OCI-LY1 (cell line): ENCODE measurements around the gene CORO1C.

Source experiments
- EZH2 ChIP-seq: fragments of 200-600 bp; sonication (generic), shearing (Covaris generic); IDR thresholded peaks from 2 replicates; pipeline ENCODE4 v1.8.0; 2017; ENCODE audit warnings: borderline replicate concordance, mixed run types, mild to moderate bottlenecking, antibody characterized with exemption, low read length, moderate library complexity, mixed read lengths
- TF ChIP-seq, protein P1 (sequence below): fragments of 200-600 bp; sonication (generic), shearing (Covaris generic); IDR thresholded peaks from 2 replicates; pipeline ENCODE4 v1.5.1; 2017; ENCODE audit warnings: mild to moderate bottlenecking, antibody characterized with exemption, low read length, moderate library complexity, mixed read lengths

DNA sequence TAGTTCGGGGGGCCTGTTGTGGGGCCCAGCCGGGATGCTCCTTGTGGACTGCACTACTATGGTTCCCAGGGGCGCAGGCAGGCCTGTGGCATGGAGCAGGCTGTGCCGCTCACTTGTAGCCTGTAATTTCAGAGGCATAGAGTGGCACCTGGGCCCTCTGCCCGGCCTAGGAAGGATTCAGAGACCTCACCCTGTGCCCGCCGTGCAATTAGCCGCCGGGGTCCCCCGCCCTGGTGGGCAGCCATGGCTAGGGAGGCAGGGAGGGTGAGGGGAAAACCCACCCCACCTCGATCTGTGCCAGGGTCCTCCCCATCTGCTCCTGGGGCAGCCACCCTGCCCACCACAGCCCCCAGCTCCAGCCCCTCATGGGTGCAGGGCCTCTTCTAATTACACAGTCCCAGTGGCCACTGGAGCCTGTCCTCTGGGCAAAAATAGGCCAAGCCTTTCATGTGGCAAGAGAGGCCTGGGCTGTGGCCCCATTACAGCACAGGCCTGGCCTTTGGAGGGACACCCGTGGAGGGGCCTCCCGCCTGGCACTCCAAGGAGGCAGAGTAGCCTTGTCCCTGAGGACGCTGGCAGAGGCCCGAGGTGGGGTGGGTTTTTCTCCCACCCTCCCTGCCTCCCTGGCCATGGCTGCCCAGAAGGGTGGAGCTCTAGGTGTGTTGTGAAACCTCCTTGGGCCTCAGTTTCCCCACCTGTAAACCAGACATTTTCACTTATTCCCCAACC, 128.2 kb downstream of the CORO1C start:
- TF ChIP-seq, protein P1, sequence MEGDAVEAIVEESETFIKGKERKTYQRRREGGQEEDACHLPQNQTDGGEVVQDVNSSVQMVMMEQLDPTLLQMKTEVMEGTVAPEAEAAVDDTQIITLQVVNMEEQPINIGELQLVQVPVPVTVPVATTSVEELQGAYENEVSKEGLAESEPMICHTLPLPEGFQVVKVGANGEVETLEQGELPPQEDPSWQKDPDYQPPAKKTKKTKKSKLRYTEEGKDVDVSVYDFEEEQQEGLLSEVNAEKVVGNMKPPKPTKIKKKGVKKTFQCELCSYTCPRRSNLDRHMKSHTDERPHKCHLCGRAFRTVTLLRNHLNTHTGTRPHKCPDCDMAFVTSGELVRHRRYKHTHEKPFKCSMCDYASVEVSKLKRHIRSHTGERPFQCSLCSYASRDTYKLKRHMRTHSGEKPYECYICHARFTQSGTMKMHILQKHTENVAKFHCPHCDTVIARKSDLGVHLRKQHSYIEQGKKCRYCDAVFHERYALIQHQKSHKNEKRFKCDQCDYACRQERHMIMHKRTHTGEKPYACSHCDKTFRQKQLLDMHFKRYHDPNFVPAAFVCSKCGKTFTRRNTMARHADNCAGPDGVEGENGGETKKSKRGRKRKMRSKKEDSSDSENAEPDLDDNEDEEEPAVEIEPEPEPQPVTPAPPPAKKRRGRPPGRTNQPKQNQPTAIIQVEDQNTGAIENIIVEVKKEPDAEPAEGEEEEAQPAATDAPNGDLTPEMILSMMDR = no peak
- no peak for TF ChIP-seq EZH2
